Fibroblast of lung (primary cell): ENCODE data around the gene PSG1. TPM values are rescaled to one million over a fixed set of nuclear protein-coding genes. Genes with fewer than 3 reads are reported as not detected.
"Not testable (repeated sequence)": the region's sequence is repeated elsewhere in the genome, so short reads cannot be mapped to it uniquely, and the experiment has no call there.

Source experiments
- DNase-seq, 2 donors: peaks; one replicate each; pipeline versions ENCODE4 v3.0.0 to v3.0.0-alpha.2; 2010; ENCODE audit warnings: low read depth in 2 of 2
- H2AFZ ChIP-seq: 2 replicates; pipeline ENCODE4 v1.5.1; 2012; ENCODE audit warnings: low read length, control low read depth, inconsistent platforms
- H3K27ac ChIP-seq: 2 replicates; pipeline ENCODE4 v1.5.1; 2011; ENCODE audit warnings: low read length, control low read depth; ENCODE audit not compliant: insufficient read depth
- H3K27me3 ChIP-seq: 2 replicates; pipeline ENCODE4 v1.5.1; 2011; ENCODE audit warnings: mild to moderate bottlenecking, low read length; ENCODE audit not compliant: control insufficient read depth, insufficient read depth
- H3K36me3 ChIP-seq: 2 replicates; pipeline ENCODE4 v1.5.1; 2011; ENCODE audit warnings: low read length; ENCODE audit not compliant: control insufficient read depth, insufficient read depth
- H3K4me1 ChIP-seq: 2 replicates; pipeline ENCODE4 v1.5.1; 2011; ENCODE audit warnings: low read length; ENCODE audit not compliant: control insufficient read depth, insufficient read depth; ENCODE audit errors: extremely low read depth
- H3K4me2 ChIP-seq: 2 replicates; pipeline ENCODE4 v1.5.1; 2011; ENCODE audit warnings: low read length, control low read depth; ENCODE audit not compliant: insufficient read depth; ENCODE audit errors: extremely low read depth
- H3K4me3 ChIP-seq, 4 experiments: fragments of 200-600 bp in 1 of 4; sonication (generic) in 1 of 4; replicated peaks in 1 of 4; 2 replicates each; pipeline ENCODE4 v1.5.1; 2011 to 2016; ENCODE audit warnings: low read length in 4 of 4, low read depth in 3 of 4, mild to moderate bottlenecking in 3 of 4, control low read depth in 2 of 4, inconsistent platforms in 1 of 4, mixed read lengths in 1 of 4; ENCODE audit not compliant: insufficient read depth in 1 of 4; ENCODE audit errors: control extremely low read depth in 1 of 4
- H3K79me2 ChIP-seq: 2 replicates; pipeline ENCODE4 v1.5.1; 2012; ENCODE audit warnings: mild to moderate bottlenecking, low read length, inconsistent platforms; ENCODE audit not compliant: control insufficient read depth, insufficient read depth
- H3K9ac ChIP-seq: 2 replicates; pipeline ENCODE4 v1.5.1; 2011; ENCODE audit warnings: mild to moderate bottlenecking, low read length, control low read depth; ENCODE audit not compliant: insufficient read depth
- H3K9me3 ChIP-seq: 2 replicates; pipeline ENCODE4 v1.5.1; 2012; ENCODE audit warnings: low read depth, low read length; ENCODE audit not compliant: control insufficient read depth, insufficient read depth
- H4K20me1 ChIP-seq: 2 replicates; pipeline ENCODE4 v1.5.1; 2011; ENCODE audit warnings: low read length; ENCODE audit not compliant: control insufficient read depth, insufficient read depth; ENCODE audit errors: extremely low read depth
- CTCF ChIP-seq, 2 donors: IDR thresholded peaks in 1 of 2; conservative IDR thresholded peaks in 1 of 2; 1 replicate in 1 of 2; 2 replicates in 1 of 2; pipeline ENCODE4 v1.5.1; 2011 to 2012; ENCODE audit warnings: low read length in 2 of 2, control low read depth in 1 of 2, inconsistent platforms in 1 of 2, low read depth in 1 of 2, mild to moderate bottlenecking in 1 of 2
- polyA plus RNA-seq, 2 donors: library from polyadenylated mRNA; depleted of rRNA in 1 of 2; stranded (reverse) in 1 of 2; unstranded in 1 of 2; fragments of >200 nt; gene quantifications; 2 replicates each; pipeline ENCODE4 v1.2.1, GENCODE V29; 2011 to 2012; ENCODE audit warnings: missing spikeins in 1 of 2
- total RNA-seq: library from RNA; depleted of rRNA; stranded (reverse); fragments of >200 nt; gene quantifications from 2 replicates; pipeline ENCODE4 v1.2.1, GENCODE V29; 2014

Gene PSG1
- total and polyA plus RNA-seq, 2 donors (not counting 1 experiment from before 2014, with no cell fraction given): 1.3 to 16.4 TPM

- not testable (repeated sequence) for H3K4me3 ChIP-seq, H3K36me3 ChIP-seq, H3K9me3 ChIP-seq, H3K79me2 ChIP-seq, H3K9ac ChIP-seq, DNase-seq, H3K4me1 ChIP-seq, H3K4me2 ChIP-seq, H2AFZ ChIP-seq, H3K27ac ChIP-seq, H4K20me1 ChIP-seq, H3K27me3 ChIP-seq
- TF ChIP-seq CTCF (conservative IDR thresholded peaks at IDR 0.05 in 1 of 2, IDR thresholded peaks at IDR 0.05 in 1 of 2; ENCODE audit: low read depth in 1 of 2, low read length in 2 of 2): peak in 1 of 2 donors; percentile 20
Measured at GRCh38 chr19:42919070-42919756, 39.7 kb upstream of the PSG1 start.

GRCh38 chr19:42918377-42919069 lies 39.0 kb upstream of the PSG1 start:
- not testable (repeated sequence) for H3K4me3 ChIP-seq, H3K27ac ChIP-seq, H3K9me3 ChIP-seq, H3K27me3 ChIP-seq, H3K36me3 ChIP-seq, H3K79me2 ChIP-seq, H3K9ac ChIP-seq, H4K20me1 ChIP-seq, H3K4me1 ChIP-seq, H3K4me2 ChIP-seq, DNase-seq, H2AFZ ChIP-seq

- H2AFZ ChIP-seq, H3K27ac ChIP-seq, H3K4me3 ChIP-seq, H3K4me2 ChIP-seq, H3K36me3 ChIP-seq, H4K20me1 ChIP-seq, H3K9me3 ChIP-seq, DNase-seq, H3K79me2 ChIP-seq, H3K4me1 ChIP-seq, H3K9ac ChIP-seq, H3K27me3 ChIP-seq: not testable (repeated sequence)
Measured at GRCh38 chr19:42917634-42918033, 38.1 kb upstream of the PSG1 start, which contains the start of gene PSG6. TSS of gene PSG6 (minus strand) at chr19:42917894. CDS start at chr19:42917792, 102 bp downstream.

GRCh38 chr19:42916931-42917330 lies 37.4 kb upstream of the PSG1 start:
- not testable (repeated sequence) for H3K9ac ChIP-seq, H3K4me2 ChIP-seq, H3K27ac ChIP-seq, H4K20me1 ChIP-seq, H3K27me3 ChIP-seq, H3K4me1 ChIP-seq, H3K9me3 ChIP-seq, H3K79me2 ChIP-seq, H3K4me3 ChIP-seq, H2AFZ ChIP-seq, DNase-seq, H3K36me3 ChIP-seq

- not testable (repeated sequence) for H4K20me1 ChIP-seq, H3K36me3 ChIP-seq, H3K4me2 ChIP-seq, H3K9me3 ChIP-seq, DNase-seq, H3K79me2 ChIP-seq, H3K27me3 ChIP-seq, H3K4me3 ChIP-seq, H3K4me1 ChIP-seq, H3K27ac ChIP-seq, H3K9ac ChIP-seq, H2AFZ ChIP-seq
Measured at GRCh38 chr19:42913516-42913915, 34.0 kb upstream of the PSG1 start.

- not testable (repeated sequence) for H3K4me3 ChIP-seq, H3K27ac ChIP-seq, H3K27me3 ChIP-seq, H3K79me2 ChIP-seq, H3K4me1 ChIP-seq, H2AFZ ChIP-seq, H3K4me2 ChIP-seq, H3K9me3 ChIP-seq, DNase-seq, H4K20me1 ChIP-seq, H3K36me3 ChIP-seq, H3K9ac ChIP-seq
Measured at GRCh38 chr19:42912941-42913340, 33.4 kb upstream of the PSG1 start.
